PC-3 (cell line): ENCODE results near the gene PKNOX1. TPM values are rescaled to one million over a fixed set of nuclear protein-coding genes. Genes with fewer than 3 reads are reported as not detected.
"Not testable (repeated sequence)": the region's sequence is repeated elsewhere in the genome, so short reads cannot be mapped to it uniquely, and the experiment has no call there.

Experiments
- ATAC-seq: fragments of 200-7000 bp; cut with Tn5 transposase; 2 replicates; pipeline ENCODE4 v1.9.1; 2020; ENCODE audit warnings: mild to moderate bottlenecking, moderate library complexity
- BruUV-seq: library from RNA; stranded (reverse); fragments of 400-500 nt; replicated peaks from 2 replicates; lab custom pipeline; 2021; lab: Mats Ljungman, UMichigan
- CTCF ChIA-PET: fragments of 300-600 bp; sonication (Branson Sonifier 250); formaldehyde crosslinking; loops from one replicate; lab custom pipeline; 2022; ENCODE audit warnings: antibody characterized with exemption; lab: Charles Lee
- POLR2A ChIA-PET: fragments of 300-600 bp; sonication (Branson Sonifier 250); formaldehyde crosslinking; loops from one replicate; lab custom pipeline; 2022; ENCODE audit warnings: antibody characterized with exemption; ENCODE audit not compliant: unreplicated experiment; lab: Charles Lee
- DNase-seq: peaks from one replicate; pipeline ENCODE4 v3.0.0-alpha.2; 2015
- H2AFZ ChIP-seq: fragments of 300-600 bp; sonication (generic); 2 replicates; pipeline ENCODE4 v1.6.0; 2016; ENCODE audit warnings: antibody characterized with exemption, low read length
- H3F3A ChIP-seq: fragments of 300-600 bp; sonication (generic); one replicate; pipeline ENCODE4 v1.6.0; 2017; ENCODE audit warnings: antibody characterized with exemption, low read length, control low read depth, mild to moderate bottlenecking; ENCODE audit not compliant: unreplicated experiment
- H3K27ac ChIP-seq: fragments of 300-600 bp; sonication (generic); 2 replicates; pipeline ENCODE4 v1.5.1; 2016; ENCODE audit warnings: mild to moderate bottlenecking, low read length
- H3K27me3 ChIP-seq: fragments of 300-600 bp; sonication (generic); 2 replicates; pipeline ENCODE4 v1.6.1; 2016; ENCODE audit warnings: low read length, mixed read lengths
- H3K36me3 ChIP-seq: fragments of 300-600 bp; sonication (generic); 2 replicates; pipeline ENCODE4 v1.6.1; 2016; ENCODE audit warnings: low read depth, mixed run types, low read length, mixed read lengths
- H3K4me1 ChIP-seq: fragments of 300-600 bp; sonication (generic); 2 replicates; pipeline ENCODE4 v1.5.1; 2016; ENCODE audit warnings: low read length; ENCODE audit not compliant: insufficient read depth
- H3K4me2 ChIP-seq: fragments of 300-600 bp; sonication (generic); 2 replicates; pipeline ENCODE4 v1.6.0; 2016; ENCODE audit warnings: low read length
- H3K4me3 ChIP-seq: fragments of 300-600 bp; sonication (generic); 2 replicates; pipeline ENCODE4 v1.5.1; 2016; ENCODE audit warnings: mild to moderate bottlenecking, low read length, mixed read lengths
- H3K79me2 ChIP-seq: fragments of 300-600 bp; sonication (generic); 2 replicates; pipeline ENCODE4 v1.6.1; 2017; ENCODE audit warnings: low read length, mixed read lengths
- H3K9ac ChIP-seq: fragments of 300-600 bp; sonication (generic); 2 replicates; pipeline ENCODE4 v1.6.0; 2016; ENCODE audit warnings: mild to moderate bottlenecking, low read length
- H3K9me2 ChIP-seq: fragments of 300-600 bp; sonication (generic); replicated peaks from 2 replicates; pipeline ENCODE4 v1.6.1; 2016; ENCODE audit warnings: mixed run types, low read length, mixed read lengths
- H3K9me3 ChIP-seq: fragments of 300-600 bp; sonication (generic); 2 replicates; pipeline ENCODE4 v1.6.1; 2016; ENCODE audit warnings: low read length, mixed read lengths
- H4K20me1 ChIP-seq: fragments of 300-600 bp; sonication (generic); 2 replicates; pipeline ENCODE4 v1.6.1; 2016; ENCODE audit warnings: low read length, mixed read lengths
- EZH2 ChIP-seq: fragments of 300-600 bp; sonication (generic); IDR thresholded peaks from one replicate; pipeline ENCODE4 v1.6.1; 2017; ENCODE audit warnings: antibody characterized with exemption, mild to moderate bottlenecking, low read length; ENCODE audit not compliant: unreplicated experiment
- EZH2phosphoT487 ChIP-seq: fragments of 300-600 bp; sonication (generic); IDR thresholded peaks from 2 replicates; pipeline ENCODE4 v1.6.1; 2018; ENCODE audit warnings: mild to moderate bottlenecking, antibody characterized with exemption, low read length, borderline replicate concordance
- intact Hi-C: fragments of 100-400 bp; cut with micrococcal nuclease; formaldehyde crosslinking; loops from 2 replicates; pipeline ENCODE4 v1.9.0; 2023
- total RNA-seq: library from RNA; depleted of rRNA; stranded (reverse); fragments of >200 nt; gene quantifications from 2 replicates; pipeline ENCODE4 v1.2.3, GENCODE V29; 2014
- TF ChIP-seq, protein P1 (sequence below): fragments of 300-600 bp; sonication (generic); conservative IDR thresholded peaks from 2 replicates; pipeline ENCODE4 v1.5.1; 2017; ENCODE audit warnings: antibody characterized with exemption, low read depth, mild to moderate bottlenecking, low read length

The PKNOX1 gene
- total RNA-seq, 1 experiment from 2014 or later = 19.7 TPM

GRCh38 chr21:42983869-42984268, 9.5 kb downstream of the PKNOX1 start:
- Histone ChIP-seq H3K9ac (no peak overlapping the region), H3K4me3 (no peak overlapping the region), H3K36me3 (peaks cover 2% of the 10 kb centered on the region; the same call in 1 of the 2 replicates), H3F3A (peaks cover 3% of the 10 kb centered on the region), H3K4me2 (no peak overlapping the region), H3K9me3 (no peaks in the 10 kb centered on the region), H3K27ac (no peak overlapping the region), H3K79me2 (peaks cover 64% of the 10 kb centered on the region), H4K20me1 (no peaks in the 10 kb centered on the region), H3K4me1 (peaks cover 18% of the 10 kb centered on the region), H3K27me3 (no peaks in the 10 kb centered on the region), H3K9me2 (no peaks in the 10 kb centered on the region), H2AFZ (no peak overlapping the region)
- POLR2A ChIA-PET = no interaction called here
- no peak for ATAC-seq
- no peak for DNase-seq
- BruUV-seq = no TSS peak
- intact Hi-C loops = no loop called here
- CTCF ChIA-PET = no interaction called here
- TF ChIP-seq EZH2phosphoT487 (no peak), EZH2 (no peak)
- TF ChIP-seq, protein P1, sequence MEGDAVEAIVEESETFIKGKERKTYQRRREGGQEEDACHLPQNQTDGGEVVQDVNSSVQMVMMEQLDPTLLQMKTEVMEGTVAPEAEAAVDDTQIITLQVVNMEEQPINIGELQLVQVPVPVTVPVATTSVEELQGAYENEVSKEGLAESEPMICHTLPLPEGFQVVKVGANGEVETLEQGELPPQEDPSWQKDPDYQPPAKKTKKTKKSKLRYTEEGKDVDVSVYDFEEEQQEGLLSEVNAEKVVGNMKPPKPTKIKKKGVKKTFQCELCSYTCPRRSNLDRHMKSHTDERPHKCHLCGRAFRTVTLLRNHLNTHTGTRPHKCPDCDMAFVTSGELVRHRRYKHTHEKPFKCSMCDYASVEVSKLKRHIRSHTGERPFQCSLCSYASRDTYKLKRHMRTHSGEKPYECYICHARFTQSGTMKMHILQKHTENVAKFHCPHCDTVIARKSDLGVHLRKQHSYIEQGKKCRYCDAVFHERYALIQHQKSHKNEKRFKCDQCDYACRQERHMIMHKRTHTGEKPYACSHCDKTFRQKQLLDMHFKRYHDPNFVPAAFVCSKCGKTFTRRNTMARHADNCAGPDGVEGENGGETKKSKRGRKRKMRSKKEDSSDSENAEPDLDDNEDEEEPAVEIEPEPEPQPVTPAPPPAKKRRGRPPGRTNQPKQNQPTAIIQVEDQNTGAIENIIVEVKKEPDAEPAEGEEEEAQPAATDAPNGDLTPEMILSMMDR = no peak

DNA sequence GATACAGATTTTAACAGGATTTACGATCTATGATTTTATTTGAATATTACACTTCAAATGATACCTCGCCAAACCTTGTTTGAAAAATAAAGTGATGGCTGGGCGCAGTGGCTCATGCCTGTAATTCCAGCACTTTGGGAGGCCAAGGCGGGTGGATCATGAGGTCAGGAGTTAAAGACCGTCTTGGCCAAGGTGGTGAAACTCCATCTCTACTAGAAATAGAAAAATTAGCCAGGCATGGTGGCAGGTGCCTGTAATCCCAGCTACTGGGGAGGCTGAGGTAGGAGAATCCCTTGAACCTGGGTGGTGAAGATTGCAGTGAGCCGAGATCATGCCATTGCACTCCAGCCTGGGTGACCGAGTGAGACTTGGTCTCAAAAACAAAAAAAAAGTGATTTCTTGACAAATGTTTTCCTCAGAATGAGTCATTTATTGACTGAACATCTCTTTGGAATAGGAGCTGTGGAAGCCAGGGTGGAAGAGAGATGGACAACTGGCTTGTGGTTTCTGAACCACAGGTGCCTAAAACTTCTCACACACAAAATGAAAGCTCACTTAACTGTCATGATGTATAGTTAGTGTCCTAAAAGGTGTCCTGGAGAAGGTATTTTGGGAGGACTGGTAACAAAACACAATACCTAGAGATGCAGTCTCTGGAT, 11.9 kb downstream of the PKNOX1 start:
- Histone ChIP-seq H3K4me1 (peaks cover 18% of the 10 kb centered on the region), H3K9me3 (no peaks in the 10 kb centered on the region), H3K27me3 (no peaks in the 10 kb centered on the region), H3F3A (peaks cover 3% of the 10 kb centered on the region), H3K9ac (no peak overlapping the region), H3K9me2 (no peaks in the 10 kb centered on the region), H3K36me3 (no peaks in the 10 kb centered on the region), H3K4me3 (no peak overlapping the region), H3K4me2 (peak overlapping the region; percentile 7), H4K20me1 (no peaks in the 10 kb centered on the region), H2AFZ (no peak overlapping the region), H3K79me2 (peaks cover 49% of the 10 kb centered on the region), H3K27ac (peak overlapping the region; percentile 21; the same call in 1 of the 2 replicates)
- TF ChIP-seq EZH2 (no peak), EZH2phosphoT487 (no peak)
- TF ChIP-seq, protein P1 = no peak
- DNase-seq (peak; percentile 65), ATAC-seq (peak; percentile 81)
- CTCF ChIA-PET = no interaction called here
- no TSS peak for BruUV-seq
- intact Hi-C loops = no loop called here
- POLR2A ChIA-PET = interaction anchor here (0.5 to 0.6 kb wide), 2 partner anchors 12 to 30 kb away, joined by 12 read pairs; no protein-coding TSS in a partner anchor

GRCh38 chr21:42988236-42988965, 14.0 kb downstream of the PKNOX1 start:
- intact Hi-C loops = no loop called here
- Histone ChIP-seq H3F3A (peaks cover 3% of the 10 kb centered on the region), H4K20me1 (no peaks in the 10 kb centered on the region), H3K36me3 (no peaks in the 10 kb centered on the region), H3K79me2 (peaks cover 37% of the 10 kb centered on the region), H3K4me2 (no peak overlapping the region), H3K9me3 (no peaks in the 10 kb centered on the region), H3K27me3 (no peaks in the 10 kb centered on the region), H2AFZ (no peak overlapping the region), H3K4me1 (peaks cover 13% of the 10 kb centered on the region), H3K9me2 (no peaks in the 10 kb centered on the region), H3K9ac (no peak overlapping the region), H3K4me3 (no peak overlapping the region), H3K27ac (no peak overlapping the region)
- ATAC-seq = no peak
- TF ChIP-seq EZH2 (no peak), EZH2phosphoT487 (no peak)
- TF ChIP-seq, protein P1 = no peak
- no peak for DNase-seq
- ChIA-PET POLR2A (no interaction called here), CTCF (no interaction called here)
- BruUV-seq = no TSS peak

DNA sequence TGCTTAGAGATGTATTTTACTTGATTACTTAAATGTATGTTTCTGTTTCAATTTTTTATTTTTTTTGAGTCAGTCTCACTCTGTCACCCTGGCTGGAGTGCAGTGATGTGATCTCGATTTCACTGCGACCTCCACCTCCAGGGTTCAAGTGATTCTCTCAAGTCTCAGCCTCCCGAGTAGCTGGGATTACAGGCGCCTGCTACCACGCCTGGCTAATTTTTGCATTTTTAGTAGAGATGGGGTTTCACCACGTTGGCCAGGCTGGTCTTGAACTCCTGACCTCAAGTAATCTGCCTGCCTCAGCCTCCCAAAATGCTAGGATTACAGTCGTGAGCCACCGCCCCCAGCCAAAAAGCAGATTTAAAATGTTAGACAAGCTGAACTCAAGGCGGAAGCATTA, 15.0 kb downstream of the PKNOX1 start:
- H4K20me1 ChIP-seq, POLR2A ChIA-PET, H3K27ac ChIP-seq, H3K9ac ChIP-seq, H3F3A ChIP-seq, H3K27me3 ChIP-seq, H3K36me3 ChIP-seq, DNase-seq, H3K4me3 ChIP-seq, H3K9me3 ChIP-seq, ATAC-seq, intact Hi-C loops, BruUV-seq, H3K9me2 ChIP-seq, H3K4me2 ChIP-seq, CTCF ChIA-PET, H2AFZ ChIP-seq: not testable (repeated sequence)
- Histone ChIP-seq H3K4me1 (peaks cover 12% of the 10 kb centered on the region), H3K79me2 (peaks cover 28% of the 10 kb centered on the region)
